ENCODE measurements around the gene NELL1. TPM values are rescaled to one million over a fixed set of nuclear protein-coding genes. Genes with fewer than 3 reads are reported as not detected.

Gene NELL1
- total and polyA plus RNA-seq, 3 experiments from 2014 or later, result not detected

GRCh38 chr11:21556926-21557325 lies 887.5 kb downstream of the NELL1 start:
- Histone ChIP-seq H3K36me3 (ENCODE audit: insufficient read depth, low read length) (no peaks in the 10 kb centered on the region), H3K9me3 (ENCODE audit: low read length) (no peaks in the 10 kb centered on the region), H3K27me3 (ENCODE audit: insufficient read depth, low read length, poor library complexity, severe bottlenecking) (no peaks in the 10 kb centered on the region), H3K4me3 (ENCODE audit: low read length) (no peak overlapping the region), H3K4me1 (ENCODE audit: insufficient read depth, low read length) (no peaks in the 10 kb centered on the region), H3K27ac (ENCODE audit: low read depth, low read length) (no peak overlapping the region)
- H3K36me3 Mint-ChIP-seq, result no peaks in the 10 kb centered on the region
- H3K4me3 Mint-ChIP-seq, result no peak overlapping the region
- no peaks in the 10 kb centered on the region for H3K4me1 Mint-ChIP-seq
- POLR2A ChIA-PET, result no interaction called here
- H3K9me3 Mint-ChIP-seq, result peaks cover 0 to 32% (median 5%) of the 10 kb centered on the region in 5 donors
- no peaks in the 10 kb centered on the region for H3K27me3 Mint-ChIP-seq
- H3K27ac Mint-ChIP-seq, result no peak overlapping the region
- DNase-seq, result no peak
- CTCF ChIA-PET, result no interaction called here

- no peak for DNase-seq
- Histone ChIP-seq H3K27me3 (ENCODE audit: insufficient read depth, low read length, poor library complexity, severe bottlenecking) (no peaks in the 10 kb centered on the region), H3K27ac (ENCODE audit: low read depth, low read length) (no peak overlapping the region), H3K4me3 (ENCODE audit: low read length) (no peak overlapping the region), H3K9me3 (ENCODE audit: low read length) (no peaks in the 10 kb centered on the region), H3K4me1 (ENCODE audit: insufficient read depth, low read length) (no peaks in the 10 kb centered on the region), H3K36me3 (ENCODE audit: insufficient read depth, low read length) (no peaks in the 10 kb centered on the region)
- Mint-ChIP-seq H3K36me3 (no peaks in the 10 kb centered on the region), H3K27me3 (peaks cover 0 to 1% of the 10 kb centered on the region in 2 donors), H3K4me1 (no peaks in the 10 kb centered on the region), H3K27ac (no peak overlapping the region), H3K9me3 (peaks cover 0 to 26% (median 7%) of the 10 kb centered on the region in 5 donors), H3K4me3 (no peak overlapping the region)
- POLR2A ChIA-PET, result no interaction called here
- CTCF ChIA-PET, result no interaction called here
Observed at GRCh38 chr11:21560466-21560975, 891.1 kb downstream of the NELL1 start.

DNA sequence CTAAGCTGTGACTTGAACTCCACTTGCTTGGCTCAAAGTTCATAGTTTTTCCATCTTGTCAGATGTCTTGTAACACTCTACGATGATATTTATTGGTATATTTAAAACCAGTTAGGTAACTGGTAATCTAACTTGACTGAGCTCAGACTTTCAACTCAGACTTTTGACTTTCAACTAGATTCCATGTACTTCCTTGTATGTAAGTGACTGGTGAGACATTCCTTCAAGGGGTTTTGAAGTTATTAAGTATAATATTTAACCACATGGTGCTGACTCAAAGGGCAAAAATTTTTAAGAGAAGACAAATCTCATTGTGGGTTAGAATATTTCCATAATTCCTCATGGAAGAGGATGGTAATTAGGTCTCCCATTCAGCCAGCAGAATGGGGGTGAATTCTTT lies 892.2 kb downstream of the NELL1 start:
- CTCF ChIA-PET, result no interaction called here
- DNase-seq, result no peak
- Histone ChIP-seq H3K36me3 (ENCODE audit: insufficient read depth, low read length) (no peaks in the 10 kb centered on the region), H3K27ac (ENCODE audit: low read depth, low read length) (no peak overlapping the region), H3K4me3 (ENCODE audit: low read length) (no peak overlapping the region), H3K27me3 (ENCODE audit: insufficient read depth, low read length, poor library complexity, severe bottlenecking) (no peaks in the 10 kb centered on the region), H3K9me3 (ENCODE audit: low read length) (no peaks in the 10 kb centered on the region), H3K4me1 (ENCODE audit: insufficient read depth, low read length) (no peaks in the 10 kb centered on the region)
- POLR2A ChIA-PET, result no interaction called here
- Mint-ChIP-seq H3K27me3 (peaks cover 0 to 1% of the 10 kb centered on the region in 2 donors), H3K4me1 (no peaks in the 10 kb centered on the region), H3K36me3 (no peaks in the 10 kb centered on the region), H3K4me3 (no peak overlapping the region), H3K27ac (no peak overlapping the region), H3K9me3 (peaks cover 0 to 32% (median 7%) of the 10 kb centered on the region in 5 donors)

- peaks cover 0 to 1% of the 10 kb centered on the region in 2 donors for H3K27me3 Mint-ChIP-seq
- no peaks in the 10 kb centered on the region for H3K27me3 ChIP-seq (ENCODE audit: insufficient read depth, low read length, poor library complexity, severe bottlenecking)
- H3K9me3 Mint-ChIP-seq, result peaks cover 0 to 22% (median 7%) of the 10 kb centered on the region in 5 donors
- no peaks in the 10 kb centered on the region for H3K36me3 Mint-ChIP-seq
- no peak overlapping the region for H3K4me3 ChIP-seq (ENCODE audit: low read length)
- H3K4me1 ChIP-seq (ENCODE audit: insufficient read depth, low read length), result no peaks in the 10 kb centered on the region
- no peak overlapping the region for H3K27ac ChIP-seq (ENCODE audit: low read depth, low read length)
- H3K4me1 Mint-ChIP-seq, result no peaks in the 10 kb centered on the region
- CTCF ChIA-PET, result no interaction called here
- H3K36me3 ChIP-seq (ENCODE audit: insufficient read depth, low read length), result no peaks in the 10 kb centered on the region
- no peak for DNase-seq
- H3K27ac Mint-ChIP-seq, result no peak overlapping the region
- POLR2A ChIA-PET, result no interaction called here
- H3K9me3 ChIP-seq (ENCODE audit: low read length), result no peaks in the 10 kb centered on the region
- H3K4me3 Mint-ChIP-seq, result no peak overlapping the region
Observed at GRCh38 chr11:21564095-21564494, 894.7 kb downstream of the NELL1 start.

DNA sequence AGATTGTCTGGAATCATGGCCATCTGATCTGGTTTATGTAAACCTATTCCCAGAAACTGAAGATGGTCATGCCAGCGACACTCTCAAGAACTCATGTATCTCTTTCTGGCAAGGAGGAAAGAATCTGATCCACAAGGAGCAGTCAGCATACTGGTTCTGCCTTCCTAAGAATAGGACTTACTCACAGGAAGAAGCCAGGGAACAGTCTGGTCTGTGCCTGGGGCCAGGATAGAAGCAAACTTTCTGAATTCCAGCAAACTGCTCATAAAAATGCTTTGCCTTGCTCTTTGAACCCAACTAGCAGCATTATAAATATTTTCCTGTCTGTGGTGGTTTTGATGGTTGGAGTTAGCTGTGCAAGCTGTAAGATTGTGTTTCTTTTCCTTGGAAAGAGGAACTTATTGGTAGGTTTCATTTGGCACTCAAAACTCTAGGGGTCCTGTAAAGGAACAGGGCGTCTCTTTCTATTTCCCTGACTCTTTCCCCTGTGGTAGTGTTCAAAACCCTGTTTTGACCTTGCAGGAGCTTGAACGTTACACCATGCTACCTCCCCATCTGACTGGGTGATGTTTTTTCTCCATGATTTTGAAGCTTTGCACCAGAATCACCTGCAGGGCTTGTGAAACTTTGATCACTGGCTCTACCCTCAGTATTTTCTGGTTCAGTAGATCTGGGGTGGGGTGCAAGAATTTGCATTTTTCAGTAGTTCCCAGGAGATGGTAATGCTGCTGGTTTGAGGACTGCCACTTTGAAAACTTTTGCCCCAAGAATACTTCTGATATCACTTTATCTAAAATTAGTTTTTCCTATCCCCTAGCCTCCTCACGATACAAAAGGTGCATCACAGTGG lies 895.7 kb downstream of the NELL1 start:
- CTCF ChIA-PET, result no interaction called here
- no peaks in the 10 kb centered on the region for H3K36me3 Mint-ChIP-seq
- Histone ChIP-seq H3K4me1 (ENCODE audit: insufficient read depth, low read length) (no peaks in the 10 kb centered on the region), H3K9me3 (ENCODE audit: low read length) (no peaks in the 10 kb centered on the region), H3K4me3 (ENCODE audit: low read length) (no peak overlapping the region), H3K27me3 (ENCODE audit: insufficient read depth, low read length, poor library complexity, severe bottlenecking) (no peaks in the 10 kb centered on the region), H3K27ac (ENCODE audit: low read depth, low read length) (no peak overlapping the region), H3K36me3 (ENCODE audit: insufficient read depth, low read length) (no peaks in the 10 kb centered on the region)
- POLR2A ChIA-PET, result no interaction called here
- H3K27me3 Mint-ChIP-seq, result peaks cover 0 to 1% of the 10 kb centered on the region in 2 donors
- no peak overlapping the region for H3K4me3 Mint-ChIP-seq
- H3K4me1 Mint-ChIP-seq, result no peaks in the 10 kb centered on the region
- no peak overlapping the region for H3K27ac Mint-ChIP-seq
- no peak for DNase-seq
- H3K9me3 Mint-ChIP-seq, result peaks cover 0 to 21% (median 9%) of the 10 kb centered on the region in 5 donors

DNA sequence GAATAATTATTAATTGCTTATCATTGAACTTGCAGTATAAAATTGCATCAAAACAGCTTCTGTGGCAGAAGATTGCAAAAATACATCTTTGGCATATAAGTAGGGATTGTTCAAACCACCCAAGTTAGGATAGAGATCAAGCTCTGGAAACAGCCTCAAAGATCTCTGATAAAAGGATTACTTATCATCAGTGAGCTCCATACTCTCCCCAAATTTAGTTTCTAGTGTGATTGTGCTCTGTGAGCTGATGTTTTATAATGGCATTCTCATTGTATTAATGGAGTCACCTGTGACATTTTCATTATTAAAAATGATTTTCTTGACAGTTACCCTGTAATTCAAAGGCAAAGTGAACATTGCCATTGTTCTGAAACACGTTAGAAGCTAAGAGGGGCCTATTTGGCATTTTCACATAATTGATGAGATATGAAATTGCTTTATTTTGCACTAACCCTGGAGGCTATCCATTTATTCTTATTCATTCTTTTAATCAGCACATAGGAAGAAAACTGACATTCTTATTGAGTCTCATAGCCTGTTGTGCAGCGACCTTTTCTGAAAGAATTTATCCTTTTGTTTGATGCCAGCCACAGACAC lies 897.2 kb downstream of the NELL1 start:
- ChIA-PET CTCF (no interaction called here), POLR2A (no interaction called here)
- H3K27ac Mint-ChIP-seq, result no peak overlapping the region
- H3K9me3 Mint-ChIP-seq, result peaks cover 0 to 14% (median 5%) of the 10 kb centered on the region in 5 donors
- no peak for DNase-seq
- H3K4me3 Mint-ChIP-seq, result no peak overlapping the region
- H3K9me3 ChIP-seq (ENCODE audit: low read length), result no peaks in the 10 kb centered on the region
- no peaks in the 10 kb centered on the region for H3K36me3 ChIP-seq (ENCODE audit: insufficient read depth, low read length)
- no peak overlapping the region for H3K27ac ChIP-seq (ENCODE audit: low read depth, low read length)
- H3K4me1 Mint-ChIP-seq, result no peaks in the 10 kb centered on the region
- H3K27me3 ChIP-seq (ENCODE audit: insufficient read depth, low read length, poor library complexity, severe bottlenecking), result no peaks in the 10 kb centered on the region
- peaks cover 0 to 1% of the 10 kb centered on the region in 2 donors for H3K27me3 Mint-ChIP-seq
- no peaks in the 10 kb centered on the region for H3K36me3 Mint-ChIP-seq
- no peak overlapping the region for H3K4me3 ChIP-seq (ENCODE audit: low read length)
- H3K4me1 ChIP-seq (ENCODE audit: insufficient read depth, low read length), result no peaks in the 10 kb centered on the region

DNA sequence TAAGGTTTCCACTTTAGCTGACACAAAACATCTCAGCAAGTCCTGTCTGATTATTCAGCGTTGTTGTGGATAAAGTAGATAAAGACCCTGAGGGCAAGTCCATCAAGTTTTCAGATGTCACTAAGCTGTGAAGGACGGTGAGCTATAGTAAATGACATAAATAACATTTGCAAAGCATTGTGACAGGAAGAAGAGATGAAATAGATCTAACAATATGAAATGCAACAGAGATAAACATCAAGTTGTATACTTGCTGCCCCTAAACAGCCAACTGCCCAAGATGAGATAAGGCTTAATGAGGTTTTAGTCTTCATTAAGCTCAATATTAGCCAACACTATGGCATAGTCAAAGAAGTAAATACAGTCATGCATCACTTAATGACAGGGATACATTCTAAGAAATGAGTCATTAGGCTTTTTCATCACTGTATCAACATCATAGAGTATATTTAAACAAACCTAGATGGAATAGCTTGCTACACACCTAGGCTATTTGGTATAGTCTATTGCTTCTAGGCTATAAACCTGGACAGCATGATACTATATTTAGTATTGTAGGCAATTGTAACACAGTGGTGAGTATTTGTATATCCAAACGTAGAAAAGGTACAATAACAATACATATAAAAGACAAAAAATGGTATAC lies 898.4 kb downstream of the NELL1 start:
- ChIA-PET CTCF (no interaction called here), POLR2A (no interaction called here)
- no peak overlapping the region for H3K4me3 ChIP-seq (ENCODE audit: low read length)
- no peaks in the 10 kb centered on the region for H3K9me3 ChIP-seq (ENCODE audit: low read length)
- no peaks in the 10 kb centered on the region for H3K4me1 ChIP-seq (ENCODE audit: insufficient read depth, low read length)
- no peaks in the 10 kb centered on the region for H3K36me3 ChIP-seq (ENCODE audit: insufficient read depth, low read length)
- Mint-ChIP-seq H3K9me3 (peaks cover 0 to 17% (median 5%) of the 10 kb centered on the region in 5 donors), H3K4me1 (no peaks in the 10 kb centered on the region), H3K27ac (no peak overlapping the region), H3K27me3 (peaks cover 0 to 1% of the 10 kb centered on the region in 2 donors), H3K4me3 (no peak overlapping the region), H3K36me3 (no peaks in the 10 kb centered on the region)
- no peak overlapping the region for H3K27ac ChIP-seq (ENCODE audit: low read depth, low read length)
- H3K27me3 ChIP-seq (ENCODE audit: insufficient read depth, low read length, poor library complexity, severe bottlenecking), result no peaks in the 10 kb centered on the region
- DNase-seq, result no peak

GRCh38 chr11:21572210-21572609 lies 902.8 kb downstream of the NELL1 start:
- POLR2A ChIA-PET, result no interaction called here
- H3K9me3 ChIP-seq (ENCODE audit: low read length), result no peaks in the 10 kb centered on the region
- no peak for DNase-seq
- no peaks in the 10 kb centered on the region for H3K36me3 ChIP-seq (ENCODE audit: insufficient read depth, low read length)
- H3K27me3 Mint-ChIP-seq, result no peaks in the 10 kb centered on the region
- no peak overlapping the region for H3K27ac ChIP-seq (ENCODE audit: low read depth, low read length)
- H3K9me3 Mint-ChIP-seq, result peaks cover 0 to 12% (median 2%) of the 10 kb centered on the region in 5 donors
- CTCF ChIA-PET, result no interaction called here
- no peaks in the 10 kb centered on the region for H3K36me3 Mint-ChIP-seq
- H3K27ac Mint-ChIP-seq, result no peak overlapping the region
- no peaks in the 10 kb centered on the region for H3K4me1 ChIP-seq (ENCODE audit: insufficient read depth, low read length)
- H3K4me1 Mint-ChIP-seq, result no peaks in the 10 kb centered on the region
- H3K27me3 ChIP-seq (ENCODE audit: insufficient read depth, low read length, poor library complexity, severe bottlenecking), result no peaks in the 10 kb centered on the region
- no peak overlapping the region for H3K4me3 ChIP-seq (ENCODE audit: low read length)
- no peak overlapping the region for H3K4me3 Mint-ChIP-seq

Measured in CD8-positive, alpha-beta memory T cell (primary cell).